GM23338 (cell line): ENCODE data around the gene KCNMB4. TPM values are rescaled to one million over a fixed set of nuclear protein-coding genes. Genes with fewer than 3 reads are reported as not detected.

Experiments used
- ATAC-seq: fragments of 200-7000 bp; cut with Tn5 transposase; 3 replicates; pipeline ENCODE4 v1.9.1; 2020
- DNase-seq: peaks from one replicate; pipeline ENCODE4 v3.0.0-alpha.2; 2015; ENCODE audit warnings: low spot score
- H2AFZ ChIP-seq: fragments of 200-600 bp; sonication (generic); 2 replicates; pipeline ENCODE4 v1.8.0; 2016; ENCODE audit warnings: antibody characterized with exemption, mild to moderate bottlenecking, moderate library complexity
- H3F3A ChIP-seq: fragments of 200-600 bp; sonication (generic); replicated peaks from 2 replicates; pipeline ENCODE4 v1.8.0; 2017; ENCODE audit warnings: antibody characterized with exemption, mixed run types, low read depth
- H3K27ac ChIP-seq: fragments of 200-600 bp; sonication (generic); 2 replicates; pipeline ENCODE4 v1.6.1; 2016; ENCODE audit warnings: low read depth
- H3K27me3 ChIP-seq: fragments of 200-600 bp; sonication (generic); 2 replicates; pipeline ENCODE4 v1.8.0; 2016; ENCODE audit warnings: mild to moderate bottlenecking, mixed run types, moderate library complexity; ENCODE audit not compliant: insufficient read depth
- H3K36me3 ChIP-seq: fragments of 200-600 bp; sonication (generic); 2 replicates; pipeline ENCODE4 v1.8.0; 2016; ENCODE audit warnings: mild to moderate bottlenecking; ENCODE audit not compliant: insufficient read depth
- H3K4me1 ChIP-seq: fragments of 200-600 bp; sonication (generic); 2 replicates; pipeline ENCODE4 v1.8.0; 2016; ENCODE audit warnings: mild to moderate bottlenecking, moderate library complexity; ENCODE audit not compliant: insufficient read depth
- H3K4me2 ChIP-seq: fragments of 200-600 bp; sonication (generic); 2 replicates; pipeline ENCODE4 v1.7.1; 2017; ENCODE audit warnings: mixed run types
- H3K4me3 ChIP-seq: fragments of 200-600 bp; sonication (generic); 2 replicates; pipeline ENCODE4 v1.6.1; 2016; ENCODE audit warnings: mixed run types
- H3K79me2 ChIP-seq: fragments of 200-600 bp; sonication (generic); replicated peaks from 2 replicates; pipeline ENCODE4 v1.8.0; 2017; ENCODE audit warnings: mild to moderate bottlenecking; ENCODE audit not compliant: insufficient read depth
- H3K9me2 ChIP-seq: fragments of 200-600 bp; sonication (generic); 2 replicates; pipeline ENCODE4 v1.8.0; 2017; ENCODE audit not compliant: insufficient read depth
- H4K20me1 ChIP-seq: fragments of 200-600 bp; sonication (generic); replicated peaks from 2 replicates; pipeline ENCODE4 v1.8.0; 2017; ENCODE audit warnings: mild to moderate bottlenecking; ENCODE audit not compliant: insufficient read depth
- H3K27ac Mint-ChIP-seq: 2 replicates; pipeline ENCODE4 v1.8.0; 2020; ENCODE audit warnings: inconsistent platforms, mild to moderate bottlenecking, moderate library complexity, mixed read lengths
- H3K27me3 Mint-ChIP-seq: 3 replicates; pipeline ENCODE4 v1.8.0; 2022; ENCODE audit warnings: low read depth, mild to moderate bottlenecking, moderate library complexity, mixed read lengths, inconsistent platforms; ENCODE audit not compliant: insufficient read depth, poor library complexity
- H3K36me3 Mint-ChIP-seq: 3 replicates; pipeline ENCODE4 v1.8.0; 2021; ENCODE audit warnings: low read depth, mild to moderate bottlenecking, inconsistent platforms, moderate library complexity, mixed read lengths
- H3K4me1 Mint-ChIP-seq: 3 replicates; pipeline ENCODE4 v1.8.0; 2020; ENCODE audit warnings: mild to moderate bottlenecking, inconsistent platforms, mixed read lengths
- H3K4me3 Mint-ChIP-seq: 3 replicates; pipeline ENCODE4 v1.8.0; 2021; ENCODE audit warnings: moderate library complexity, mild to moderate bottlenecking, inconsistent platforms, mixed read lengths
- H3K9me3 Mint-ChIP-seq: 3 replicates; pipeline ENCODE4 v1.8.0; 2020; ENCODE audit warnings: moderate library complexity, mild to moderate bottlenecking, inconsistent platforms, mixed read lengths
- CREB1 ChIP-seq: fragments of 250-450 bp; sonication (Bioruptor Pico); IDR thresholded peaks from 2 replicates; pipeline ENCODE4 v1.5.0; 2020; ENCODE audit warnings: low read depth, mild to moderate bottlenecking, moderate library complexity
- CTCF ChIP-seq, 2 experiments: fragments of 200-600 bp in 1 of 2; sonication (generic) in 1 of 2; conservative IDR thresholded peaks; 2 replicates each; pipeline versions ENCODE4 v1.5.1 to v1.6.1; 2016 to 2017; ENCODE audit warnings: antibody characterized with exemption in 2 of 2, low read depth in 2 of 2, mild to moderate bottlenecking in 2 of 2, moderate library complexity in 1 of 2
- ETS1 ChIP-seq: IDR thresholded peaks from 2 replicates; pipeline ENCODE4 v1.6.1; 2016; ENCODE audit warnings: antibody characterized with exemption
- EZH2 ChIP-seq: fragments of 200-600 bp; sonication (generic); IDR thresholded peaks from one replicate; pipeline ENCODE4 v1.8.0; 2017; ENCODE audit warnings: antibody characterized with exemption, mild to moderate bottlenecking, low read depth; ENCODE audit not compliant: unreplicated experiment
- EZH2phosphoT487 ChIP-seq: fragments of 200-600 bp; sonication (generic); IDR thresholded peaks from one replicate; pipeline ENCODE4 v1.8.1; 2018; ENCODE audit warnings: antibody characterized with exemption; ENCODE audit not compliant: unreplicated experiment
- POLR2AphosphoS5 ChIP-seq: IDR thresholded peaks from 2 replicates; pipeline ENCODE4 v1.6.1; 2016; ENCODE audit warnings: antibody characterized with exemption, low read depth
- REST ChIP-seq: IDR thresholded peaks from one replicate; pipeline ENCODE4 v1.6.1; 2018; ENCODE audit warnings: antibody characterized with exemption; ENCODE audit not compliant: unreplicated experiment
- STAT1 ChIP-seq: IDR thresholded peaks from one replicate; pipeline ENCODE4 v1.6.1; 2016; ENCODE audit warnings: antibody characterized with exemption; ENCODE audit not compliant: unreplicated experiment
- ZNF114 ChIP-seq: fragments of 250-450 bp; sonication (Bioruptor Pico); IDR thresholded peaks from 2 replicates; pipeline ENCODE4 v1.5.0; 2020; ENCODE audit warnings: mild to moderate bottlenecking, moderate library complexity
- ZNF331 ChIP-seq: fragments of 250-450 bp; sonication (Bioruptor Pico); IDR thresholded peaks from 2 replicates; pipeline ENCODE4 v1.5.0; 2020; ENCODE audit warnings: low read depth, mild to moderate bottlenecking, moderate library complexity
- ZNF462 ChIP-seq: fragments of 250-450 bp; sonication (Bioruptor Pico); IDR thresholded peaks from 2 replicates; pipeline ENCODE4 v1.5.0; 2020; ENCODE audit warnings: mild to moderate bottlenecking, moderate library complexity
- polyA plus RNA-seq: library from polyadenylated mRNA; unstranded; fragments of >200 nt; fragmentation: Nextera tagmentation; extraction: Ambion mirVana; gene quantifications from 2 replicates; pipeline ENCODE4 v1.2.1, GENCODE V29; 2016
- total RNA-seq: library from RNA; depleted of rRNA; stranded (reverse); fragments of >200 nt; shearing (Covaris generic); gene quantifications from 2 replicates; pipeline ENCODE4 v1.2.3, GENCODE V29; 2014

KCNMB4 gene
- total and polyA plus RNA-seq, 2 experiments from 2014 or later = 9.4 to 14.7 TPM

GRCh38 chr12:70321191-70321590, 44.9 kb upstream of the KCNMB4 start:
- no peak for DNase-seq
- no peaks in the 10 kb centered on the region for H3F3A ChIP-seq
- Mint-ChIP-seq H3K27ac (no peak overlapping the region), H3K4me1 (no peaks in the 10 kb centered on the region), H3K36me3 (no peaks in the 10 kb centered on the region; the same call in 2 of the 3 replicates), H3K4me3 (no peak overlapping the region), H3K9me3 (no peaks in the 10 kb centered on the region), H3K27me3 (no peaks in the 10 kb centered on the region)
- no peak for ATAC-seq
- H3K9me2 ChIP-seq = no peaks in the 10 kb centered on the region
- no peaks in the 10 kb centered on the region for H3K27me3 ChIP-seq
- H3K79me2 ChIP-seq = peaks cover 20% of the 10 kb centered on the region
- no peak overlapping the region for H2AFZ ChIP-seq
- H3K4me2 ChIP-seq = no peak overlapping the region
- no peaks in the 10 kb centered on the region for H4K20me1 ChIP-seq
- H3K4me1 ChIP-seq = no peaks in the 10 kb centered on the region
- no peaks in the 10 kb centered on the region for H3K36me3 ChIP-seq
- TF ChIP-seq ZNF114 (CRISPR knock-in tag) (no peak), REST (no peak), POLR2AphosphoS5 (no peak), CREB1 (CRISPR knock-in tag) (no peak), ZNF462 (CRISPR knock-in tag) (no peak), STAT1 (no peak), CTCF (conservative IDR thresholded peaks at IDR 0.05; ENCODE audit: low read depth in 2 of 2) (no peak), EZH2 (no peak), ZNF331 (CRISPR knock-in tag) (no peak), EZH2phosphoT487 (no peak), ETS1 (no peak)
- no peak overlapping the region for H3K27ac ChIP-seq
- no peak overlapping the region for H3K4me3 ChIP-seq
